Osteocyte (in vitro differentiated cells): ENCODE measurements around the gene NIM1K. TPM values are rescaled to one million over a fixed set of nuclear protein-coding genes. Genes with fewer than 3 reads are reported as not detected.

ENCODE experiments used
- DNase-seq: peaks from one replicate; pipeline ENCODE4 v3.0.0; 2021; ENCODE audit warnings: mixed read lengths; ENCODE audit not compliant: unreplicated experiment; ENCODE audit errors: extremely low spot score
- H3K27ac Mint-ChIP-seq: one replicate; pipeline ENCODE4 v1.8.0; 2021; ENCODE audit warnings: mild to moderate bottlenecking, mixed read lengths; ENCODE audit not compliant: unreplicated experiment
- H3K27me3 Mint-ChIP-seq: one replicate; pipeline ENCODE4 v1.8.0; 2021; ENCODE audit warnings: mixed read lengths; ENCODE audit not compliant: unreplicated experiment
- H3K36me3 Mint-ChIP-seq: one replicate; pipeline ENCODE4 v1.8.0; 2021; ENCODE audit warnings: mixed read lengths; ENCODE audit not compliant: unreplicated experiment
- H3K4me1 Mint-ChIP-seq: one replicate; pipeline ENCODE4 v1.8.0; 2021; ENCODE audit warnings: mixed read lengths; ENCODE audit not compliant: unreplicated experiment
- H3K4me3 Mint-ChIP-seq: one replicate; pipeline ENCODE4 v1.8.0; 2021; ENCODE audit warnings: mild to moderate bottlenecking, moderate library complexity, mixed read lengths; ENCODE audit not compliant: unreplicated experiment
- H3K9me3 Mint-ChIP-seq: one replicate; pipeline ENCODE4 v1.8.0; 2021; ENCODE audit warnings: mixed read lengths; ENCODE audit not compliant: unreplicated experiment
- total RNA-seq: library from RNA; stranded (reverse); gene quantifications from 2 replicates; pipeline ENCODE4 v1.2.1, GENCODE V29; 2021
- TF ChIP-seq, protein P1 (sequence below): fragments of 200-600 bp; sonication (generic); IDR thresholded peaks from 2 replicates; pipeline ENCODE4 v1.5.0; 2021; ENCODE audit warnings: antibody characterized with exemption, mild to moderate bottlenecking, moderate library complexity

The NIM1K gene
- total RNA-seq, 1 donor from 2014 or later: 0.43 TPM

DNA sequence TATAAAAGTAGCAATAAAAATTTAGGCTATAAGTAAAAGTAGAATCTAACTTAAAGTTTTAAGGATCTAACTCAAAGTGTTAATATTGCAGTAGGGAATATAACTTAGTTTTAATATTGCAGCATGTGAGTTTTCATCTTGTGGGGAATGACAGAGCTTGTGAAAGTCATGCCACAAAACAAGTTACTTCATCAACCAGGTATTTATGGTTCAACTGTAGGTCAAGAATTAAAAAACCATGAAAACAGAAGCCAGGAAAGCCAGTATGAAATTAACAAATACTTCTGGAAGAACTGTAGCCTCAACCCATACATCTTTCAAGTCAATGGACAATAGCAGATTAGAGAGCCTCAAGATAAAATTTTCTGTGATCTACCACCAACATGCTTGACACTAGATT lies 102.2 kb downstream of the NIM1K start:
- H3K36me3 Mint-ChIP-seq: peaks cover 61% of the 10 kb centered on the region
- H3K4me3 Mint-ChIP-seq: no peak overlapping the region
- H3K9me3 Mint-ChIP-seq: no peaks in the 10 kb centered on the region
- DNase-seq: no peak
- H3K27ac Mint-ChIP-seq: no peak overlapping the region
- no peaks in the 10 kb centered on the region for H3K27me3 Mint-ChIP-seq
- H3K4me1 Mint-ChIP-seq: peaks cover 7% of the 10 kb centered on the region
- TF ChIP-seq, protein P1, sequence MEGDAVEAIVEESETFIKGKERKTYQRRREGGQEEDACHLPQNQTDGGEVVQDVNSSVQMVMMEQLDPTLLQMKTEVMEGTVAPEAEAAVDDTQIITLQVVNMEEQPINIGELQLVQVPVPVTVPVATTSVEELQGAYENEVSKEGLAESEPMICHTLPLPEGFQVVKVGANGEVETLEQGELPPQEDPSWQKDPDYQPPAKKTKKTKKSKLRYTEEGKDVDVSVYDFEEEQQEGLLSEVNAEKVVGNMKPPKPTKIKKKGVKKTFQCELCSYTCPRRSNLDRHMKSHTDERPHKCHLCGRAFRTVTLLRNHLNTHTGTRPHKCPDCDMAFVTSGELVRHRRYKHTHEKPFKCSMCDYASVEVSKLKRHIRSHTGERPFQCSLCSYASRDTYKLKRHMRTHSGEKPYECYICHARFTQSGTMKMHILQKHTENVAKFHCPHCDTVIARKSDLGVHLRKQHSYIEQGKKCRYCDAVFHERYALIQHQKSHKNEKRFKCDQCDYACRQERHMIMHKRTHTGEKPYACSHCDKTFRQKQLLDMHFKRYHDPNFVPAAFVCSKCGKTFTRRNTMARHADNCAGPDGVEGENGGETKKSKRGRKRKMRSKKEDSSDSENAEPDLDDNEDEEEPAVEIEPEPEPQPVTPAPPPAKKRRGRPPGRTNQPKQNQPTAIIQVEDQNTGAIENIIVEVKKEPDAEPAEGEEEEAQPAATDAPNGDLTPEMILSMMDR: no peak

DNA sequence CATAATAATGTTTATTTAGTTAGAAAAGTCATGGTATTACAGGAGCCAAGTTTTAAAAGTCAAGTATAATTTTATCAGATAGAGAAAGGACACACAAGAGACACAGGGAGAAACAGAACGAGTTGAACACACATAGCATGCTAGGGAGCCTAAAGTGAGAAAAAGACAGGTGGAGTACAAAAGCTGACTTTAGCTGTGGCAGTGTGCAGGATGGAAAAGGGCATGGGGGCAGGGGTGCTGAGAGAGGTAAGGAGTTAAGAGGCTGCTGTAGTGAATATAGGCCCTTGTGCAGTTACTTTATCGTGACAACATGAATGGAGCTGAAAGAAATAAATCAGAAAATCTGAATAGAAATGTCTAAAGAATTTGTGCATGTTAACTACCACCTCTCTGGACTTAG lies 103.2 kb downstream of the NIM1K start:
- Mint-ChIP-seq H3K36me3 (peaks cover 59% of the 10 kb centered on the region), H3K27ac (no peak overlapping the region), H3K4me3 (no peak overlapping the region), H3K27me3 (no peaks in the 10 kb centered on the region), H3K4me1 (peaks cover 7% of the 10 kb centered on the region), H3K9me3 (no peaks in the 10 kb centered on the region)
- TF ChIP-seq, protein P1: no peak
- no peak for DNase-seq

DNA sequence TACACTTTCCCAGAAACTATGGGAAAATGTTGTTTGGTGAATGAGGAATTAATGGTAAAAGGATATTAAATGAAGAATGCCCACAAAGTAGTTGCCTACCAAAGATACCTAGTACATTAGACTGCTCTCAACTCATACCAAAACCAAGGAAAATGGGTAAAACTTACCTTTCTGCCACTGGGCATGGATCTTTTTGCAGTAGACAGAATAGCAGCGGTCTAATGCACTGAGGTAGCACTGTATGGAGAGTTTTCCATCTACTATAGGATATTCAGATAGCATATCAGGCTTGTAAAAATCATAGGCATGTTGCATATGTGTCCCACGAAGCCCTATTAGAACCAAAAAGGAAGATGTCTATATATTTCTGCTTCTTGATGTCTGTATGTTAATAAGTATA lies 104.8 kb downstream of the NIM1K start:
- H3K4me3 Mint-ChIP-seq: no peak overlapping the region
- DNase-seq: no peak
- H3K4me1 Mint-ChIP-seq: peaks cover 17% of the 10 kb centered on the region
- H3K36me3 Mint-ChIP-seq: peaks cover 52% of the 10 kb centered on the region
- no peaks in the 10 kb centered on the region for H3K27me3 Mint-ChIP-seq
- H3K9me3 Mint-ChIP-seq: no peaks in the 10 kb centered on the region
- TF ChIP-seq, protein P1: no peak
- no peak overlapping the region for H3K27ac Mint-ChIP-seq

DNA sequence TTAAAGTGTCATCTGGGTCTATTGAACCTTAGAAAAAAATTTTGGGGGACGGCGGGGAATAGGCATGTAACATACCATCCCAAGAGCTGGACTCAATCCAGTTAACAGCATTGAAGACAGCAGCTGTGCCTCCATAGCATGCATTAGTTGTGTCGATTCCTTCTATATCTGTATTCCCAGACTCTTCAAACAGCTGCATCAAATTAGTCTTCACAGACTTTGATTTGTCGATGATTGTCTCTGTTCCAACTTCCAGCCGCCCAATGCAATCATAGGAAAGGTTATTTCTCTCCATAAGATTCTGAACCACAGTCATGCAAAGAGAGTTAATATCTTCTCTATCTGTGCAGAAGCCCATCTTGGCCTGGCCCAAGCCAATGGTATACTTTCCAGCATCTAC lies 106.4 kb downstream of the NIM1K start:
- peaks cover 31% of the 10 kb centered on the region for H3K4me1 Mint-ChIP-seq
- no peak overlapping the region for H3K4me3 Mint-ChIP-seq
- TF ChIP-seq, protein P1: no peak
- DNase-seq: no peak
- peaks cover 44% of the 10 kb centered on the region for H3K36me3 Mint-ChIP-seq
- H3K27ac Mint-ChIP-seq: no peak overlapping the region
- H3K9me3 Mint-ChIP-seq: no peaks in the 10 kb centered on the region
- no peaks in the 10 kb centered on the region for H3K27me3 Mint-ChIP-seq

DNA sequence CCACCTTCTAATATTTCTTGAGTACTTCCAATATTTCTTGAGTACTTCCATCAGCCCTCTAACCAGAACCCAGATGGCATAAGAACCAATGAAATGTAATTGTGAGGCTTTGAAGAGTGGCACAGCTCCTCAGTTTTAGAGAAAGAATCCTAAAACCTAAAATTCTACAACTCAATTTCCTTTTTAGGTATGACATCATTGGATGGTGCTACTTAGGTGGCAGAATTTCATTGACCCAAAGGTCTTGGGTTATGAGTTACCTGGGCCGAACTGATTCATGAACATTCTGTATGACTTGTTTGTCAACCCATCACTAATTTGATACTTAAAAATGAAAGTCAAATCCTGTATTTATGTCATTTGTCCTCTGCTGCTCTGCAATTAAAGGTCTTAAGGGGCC lies 108.1 kb downstream of the NIM1K start:
- TF ChIP-seq, protein P1: no peak
- H3K4me1 Mint-ChIP-seq: peaks cover 39% of the 10 kb centered on the region
- H3K4me3 Mint-ChIP-seq: no peak overlapping the region
- no peak for DNase-seq
- no peaks in the 10 kb centered on the region for H3K9me3 Mint-ChIP-seq
- H3K27me3 Mint-ChIP-seq: no peaks in the 10 kb centered on the region
- peaks cover 30% of the 10 kb centered on the region for H3K36me3 Mint-ChIP-seq
- H3K27ac Mint-ChIP-seq: no peak overlapping the region
